PC-3 (cell line): ENCODE measurements around the gene CD28. TPM values are rescaled to one million over a fixed set of nuclear protein-coding genes. Genes with fewer than 3 reads are reported as not detected.
"Not testable (repeated sequence)": the region's sequence is repeated elsewhere in the genome, so short reads cannot be mapped to it uniquely, and the experiment has no call there.

Source experiments
- ATAC-seq: fragments of 200-7000 bp; cut with Tn5 transposase; 2 replicates; pipeline ENCODE4 v1.9.1; 2020; ENCODE audit warnings: mild to moderate bottlenecking, moderate library complexity
- BruUV-seq: library from RNA; stranded (reverse); fragments of 400-500 nt; replicated peaks from 2 replicates; lab custom pipeline; 2021; lab: Mats Ljungman, UMichigan
- CTCF ChIA-PET: fragments of 300-600 bp; sonication (Branson Sonifier 250); formaldehyde crosslinking; loops from one replicate; lab custom pipeline; 2022; ENCODE audit warnings: antibody characterized with exemption; lab: Charles Lee
- POLR2A ChIA-PET: fragments of 300-600 bp; sonication (Branson Sonifier 250); formaldehyde crosslinking; loops from one replicate; lab custom pipeline; 2022; ENCODE audit warnings: antibody characterized with exemption; ENCODE audit not compliant: unreplicated experiment; lab: Charles Lee
- DNase-seq: peaks from one replicate; pipeline ENCODE4 v3.0.0-alpha.2; 2015
- H2AFZ ChIP-seq: fragments of 300-600 bp; sonication (generic); 2 replicates; pipeline ENCODE4 v1.6.0; 2016; ENCODE audit warnings: antibody characterized with exemption, low read length
- H3F3A ChIP-seq: fragments of 300-600 bp; sonication (generic); one replicate; pipeline ENCODE4 v1.6.0; 2017; ENCODE audit warnings: antibody characterized with exemption, low read length, control low read depth, mild to moderate bottlenecking; ENCODE audit not compliant: unreplicated experiment
- H3K27ac ChIP-seq: fragments of 300-600 bp; sonication (generic); 2 replicates; pipeline ENCODE4 v1.5.1; 2016; ENCODE audit warnings: mild to moderate bottlenecking, low read length
- H3K27me3 ChIP-seq: fragments of 300-600 bp; sonication (generic); 2 replicates; pipeline ENCODE4 v1.6.1; 2016; ENCODE audit warnings: low read length, mixed read lengths
- H3K36me3 ChIP-seq: fragments of 300-600 bp; sonication (generic); 2 replicates; pipeline ENCODE4 v1.6.1; 2016; ENCODE audit warnings: low read depth, mixed run types, low read length, mixed read lengths
- H3K4me1 ChIP-seq: fragments of 300-600 bp; sonication (generic); 2 replicates; pipeline ENCODE4 v1.5.1; 2016; ENCODE audit warnings: low read length; ENCODE audit not compliant: insufficient read depth
- H3K4me2 ChIP-seq: fragments of 300-600 bp; sonication (generic); 2 replicates; pipeline ENCODE4 v1.6.0; 2016; ENCODE audit warnings: low read length
- H3K4me3 ChIP-seq: fragments of 300-600 bp; sonication (generic); 2 replicates; pipeline ENCODE4 v1.5.1; 2016; ENCODE audit warnings: mild to moderate bottlenecking, low read length, mixed read lengths
- H3K79me2 ChIP-seq: fragments of 300-600 bp; sonication (generic); 2 replicates; pipeline ENCODE4 v1.6.1; 2017; ENCODE audit warnings: low read length, mixed read lengths
- H3K9ac ChIP-seq: fragments of 300-600 bp; sonication (generic); 2 replicates; pipeline ENCODE4 v1.6.0; 2016; ENCODE audit warnings: mild to moderate bottlenecking, low read length
- H3K9me2 ChIP-seq: fragments of 300-600 bp; sonication (generic); replicated peaks from 2 replicates; pipeline ENCODE4 v1.6.1; 2016; ENCODE audit warnings: mixed run types, low read length, mixed read lengths
- H3K9me3 ChIP-seq: fragments of 300-600 bp; sonication (generic); 2 replicates; pipeline ENCODE4 v1.6.1; 2016; ENCODE audit warnings: low read length, mixed read lengths
- H4K20me1 ChIP-seq: fragments of 300-600 bp; sonication (generic); 2 replicates; pipeline ENCODE4 v1.6.1; 2016; ENCODE audit warnings: low read length, mixed read lengths
- EZH2 ChIP-seq: fragments of 300-600 bp; sonication (generic); IDR thresholded peaks from one replicate; pipeline ENCODE4 v1.6.1; 2017; ENCODE audit warnings: antibody characterized with exemption, mild to moderate bottlenecking, low read length; ENCODE audit not compliant: unreplicated experiment
- EZH2phosphoT487 ChIP-seq: fragments of 300-600 bp; sonication (generic); IDR thresholded peaks from 2 replicates; pipeline ENCODE4 v1.6.1; 2018; ENCODE audit warnings: mild to moderate bottlenecking, antibody characterized with exemption, low read length, borderline replicate concordance
- intact Hi-C: fragments of 100-400 bp; cut with micrococcal nuclease; formaldehyde crosslinking; loops from 2 replicates; pipeline ENCODE4 v1.9.0; 2023
- total RNA-seq: library from RNA; depleted of rRNA; stranded (reverse); fragments of >200 nt; gene quantifications from 2 replicates; pipeline ENCODE4 v1.2.3, GENCODE V29; 2014
- TF ChIP-seq, protein P1 (sequence below): fragments of 300-600 bp; sonication (generic); conservative IDR thresholded peaks from 2 replicates; pipeline ENCODE4 v1.5.1; 2017; ENCODE audit warnings: antibody characterized with exemption, low read depth, mild to moderate bottlenecking, low read length

The CD28 gene
- total RNA-seq, 1 experiment from 2014 or later, result not detected

DNA sequence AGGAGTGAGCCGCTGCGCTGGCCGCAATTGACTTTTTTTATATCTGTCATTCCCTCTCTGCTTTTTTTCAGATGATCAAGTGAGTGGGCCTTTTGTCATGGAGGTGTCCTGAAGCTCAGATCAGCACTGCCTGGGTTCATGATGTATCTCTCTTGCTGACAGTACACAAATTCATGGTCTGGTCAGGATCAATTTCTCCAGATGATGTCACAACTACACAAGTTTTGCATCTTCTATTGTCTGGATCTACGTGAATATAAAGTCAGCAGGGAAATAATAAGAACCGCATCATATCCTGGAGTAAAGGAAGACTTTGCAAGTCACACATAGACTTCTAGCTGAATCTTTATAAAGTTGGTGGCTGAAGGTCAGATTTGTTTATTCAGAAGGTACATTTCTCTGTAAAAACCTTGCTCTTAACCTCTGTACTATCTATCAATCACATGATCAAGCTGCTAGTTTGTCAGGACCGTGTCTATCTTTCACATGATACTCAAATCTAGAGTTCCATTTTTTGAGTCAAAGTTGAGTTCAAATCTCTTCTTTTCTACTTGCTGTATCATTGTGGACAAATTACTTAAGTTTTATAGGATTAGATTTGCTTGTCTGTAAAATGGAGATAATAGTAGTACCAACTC lies 13.1 kb upstream of the CD28 start:
- H2AFZ ChIP-seq, result no peak overlapping the region
- ChIA-PET CTCF (no interaction called here), POLR2A (no interaction called here)
- intact Hi-C loops, result no loop called here
- no peaks in the 10 kb centered on the region for H3K4me1 ChIP-seq
- H3K4me2 ChIP-seq, result no peak overlapping the region
- DNase-seq (no peak), ATAC-seq (no peak)
- H3K9ac ChIP-seq, result no peak overlapping the region
- H3K27me3 ChIP-seq, result no peaks in the 10 kb centered on the region
- H3K36me3 ChIP-seq, result no peaks in the 10 kb centered on the region
- H4K20me1 ChIP-seq, result no peaks in the 10 kb centered on the region
- H3K9me2 ChIP-seq, result no peaks in the 10 kb centered on the region
- H3K9me3 ChIP-seq, result no peaks in the 10 kb centered on the region
- H3K79me2 ChIP-seq, result no peaks in the 10 kb centered on the region
- TF ChIP-seq, protein P1, sequence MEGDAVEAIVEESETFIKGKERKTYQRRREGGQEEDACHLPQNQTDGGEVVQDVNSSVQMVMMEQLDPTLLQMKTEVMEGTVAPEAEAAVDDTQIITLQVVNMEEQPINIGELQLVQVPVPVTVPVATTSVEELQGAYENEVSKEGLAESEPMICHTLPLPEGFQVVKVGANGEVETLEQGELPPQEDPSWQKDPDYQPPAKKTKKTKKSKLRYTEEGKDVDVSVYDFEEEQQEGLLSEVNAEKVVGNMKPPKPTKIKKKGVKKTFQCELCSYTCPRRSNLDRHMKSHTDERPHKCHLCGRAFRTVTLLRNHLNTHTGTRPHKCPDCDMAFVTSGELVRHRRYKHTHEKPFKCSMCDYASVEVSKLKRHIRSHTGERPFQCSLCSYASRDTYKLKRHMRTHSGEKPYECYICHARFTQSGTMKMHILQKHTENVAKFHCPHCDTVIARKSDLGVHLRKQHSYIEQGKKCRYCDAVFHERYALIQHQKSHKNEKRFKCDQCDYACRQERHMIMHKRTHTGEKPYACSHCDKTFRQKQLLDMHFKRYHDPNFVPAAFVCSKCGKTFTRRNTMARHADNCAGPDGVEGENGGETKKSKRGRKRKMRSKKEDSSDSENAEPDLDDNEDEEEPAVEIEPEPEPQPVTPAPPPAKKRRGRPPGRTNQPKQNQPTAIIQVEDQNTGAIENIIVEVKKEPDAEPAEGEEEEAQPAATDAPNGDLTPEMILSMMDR, result no peak
- TF ChIP-seq EZH2 (no peak), EZH2phosphoT487 (no peak)
- no TSS peak for BruUV-seq
- no peak overlapping the region for H3K27ac ChIP-seq
- H3F3A ChIP-seq, result no peaks in the 10 kb centered on the region
- no peak overlapping the region for H3K4me3 ChIP-seq

DNA sequence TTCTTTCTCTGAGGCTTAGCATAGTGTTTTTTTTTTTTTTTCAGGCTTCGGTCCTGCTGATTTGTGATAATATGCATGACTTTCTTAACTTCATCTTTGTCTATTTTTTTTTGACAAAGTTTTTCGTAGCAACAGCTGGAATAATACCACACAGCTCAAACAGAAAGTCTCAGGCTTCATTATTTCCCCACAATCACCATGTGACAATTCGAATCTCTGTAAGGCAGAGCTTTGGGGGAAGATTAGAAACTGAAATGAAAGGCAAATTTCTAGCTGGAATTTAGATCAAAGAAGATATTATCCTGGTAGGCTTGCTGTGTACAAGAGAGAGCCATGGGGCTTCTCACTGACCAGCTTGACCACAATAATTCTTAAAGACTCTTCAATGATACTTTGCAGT lies 12.2 kb upstream of the CD28 start:
- H3K4me1 ChIP-seq, result no peaks in the 10 kb centered on the region
- no peak for TF ChIP-seq EZH2
- TF ChIP-seq, protein P1, result no peak
- no peak for TF ChIP-seq EZH2phosphoT487
- H3K9me3 ChIP-seq, result no peaks in the 10 kb centered on the region
- no peaks in the 10 kb centered on the region for H3K27me3 ChIP-seq
- no peak overlapping the region for H3K9ac ChIP-seq
- ChIA-PET CTCF (no interaction called here), POLR2A (no interaction called here)
- intact Hi-C loops, result no loop called here
- H3K4me2 ChIP-seq, result no peak overlapping the region
- H3K9me2 ChIP-seq, result no peaks in the 10 kb centered on the region
- H3K79me2 ChIP-seq, result no peaks in the 10 kb centered on the region
- no TSS peak for BruUV-seq
- H3K27ac ChIP-seq, result no peak overlapping the region
- no peaks in the 10 kb centered on the region for H3F3A ChIP-seq
- no peak for DNase-seq
- H3K36me3 ChIP-seq, result no peaks in the 10 kb centered on the region
- no peak for ATAC-seq
- H3K4me3 ChIP-seq, result no peak overlapping the region
- no peak overlapping the region for H2AFZ ChIP-seq
- no peaks in the 10 kb centered on the region for H4K20me1 ChIP-seq

DNA sequence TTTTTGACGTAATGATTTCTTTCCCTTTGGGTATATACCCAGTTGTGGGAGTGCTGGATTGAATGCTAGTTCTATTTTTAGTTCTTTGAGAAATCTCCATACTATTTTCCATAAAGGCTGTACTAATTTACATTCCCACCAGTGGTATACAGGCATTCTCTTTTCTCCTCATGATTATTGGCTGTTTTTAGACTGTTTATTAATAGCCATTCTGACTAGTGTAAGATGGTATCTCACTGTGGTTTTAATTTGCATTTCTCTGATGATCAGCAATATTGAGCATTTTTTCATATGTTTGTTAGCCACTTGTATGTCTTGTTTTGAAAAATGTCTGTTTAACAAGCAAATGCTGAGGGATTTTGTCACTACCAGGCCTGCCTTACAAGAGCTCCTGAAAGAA lies 9.2 kb upstream of the CD28 start:
- no peaks in the 10 kb centered on the region for H3K9me2 ChIP-seq
- H3K4me1 ChIP-seq, result no peaks in the 10 kb centered on the region
- no peak overlapping the region for H3K9ac ChIP-seq
- H3K27me3 ChIP-seq, result no peaks in the 10 kb centered on the region
- H3K36me3 ChIP-seq, result no peaks in the 10 kb centered on the region
- no peaks in the 10 kb centered on the region for H4K20me1 ChIP-seq
- no peaks in the 10 kb centered on the region for H3K9me3 ChIP-seq
- TF ChIP-seq EZH2 (no peak), EZH2phosphoT487 (no peak)
- TF ChIP-seq, protein P1, result no peak
- no peak overlapping the region for H3K4me3 ChIP-seq
- no peak overlapping the region for H2AFZ ChIP-seq
- intact Hi-C loops, result no loop called here
- ATAC-seq (no peak), DNase-seq (no peak)
- H3K27ac ChIP-seq, result no peak overlapping the region
- H3F3A ChIP-seq, result no peaks in the 10 kb centered on the region
- ChIA-PET POLR2A (interaction anchor here (0.6 kb wide), 1 partner anchor 433 kb away, joined by 7 read pairs; no protein-coding TSS in a partner anchor), CTCF (no interaction called here)
- no peaks in the 10 kb centered on the region for H3K79me2 ChIP-seq
- H3K4me2 ChIP-seq, result no peak overlapping the region
- BruUV-seq, result no TSS peak

DNA sequence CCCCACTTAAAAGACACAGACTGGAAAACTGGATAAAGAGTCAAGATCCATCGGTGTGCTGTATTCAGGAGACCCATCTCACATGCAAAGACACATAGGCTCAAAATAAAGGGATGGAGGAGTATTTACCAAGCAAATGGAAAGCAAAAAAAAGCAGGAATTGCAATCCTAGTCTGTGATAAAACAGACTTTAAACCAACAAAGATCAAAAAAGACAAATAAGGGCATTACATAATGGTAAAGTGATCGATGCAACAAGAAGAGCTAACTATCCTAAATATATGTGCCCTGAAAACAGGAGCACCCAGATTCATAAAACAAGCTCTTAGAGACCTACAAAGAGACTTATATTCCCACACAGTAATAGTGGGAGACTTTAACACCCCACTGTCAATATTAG lies 8.7 kb upstream of the CD28 start:
- H3K27ac ChIP-seq, H2AFZ ChIP-seq, H3K4me3 ChIP-seq, H3K4me1 ChIP-seq, H3K9me3 ChIP-seq, ATAC-seq, H3K4me2 ChIP-seq, POLR2A ChIA-PET, intact Hi-C loops, H3F3A ChIP-seq, H3K27me3 ChIP-seq, H3K36me3 ChIP-seq, H3K9ac ChIP-seq, DNase-seq, H3K9me2 ChIP-seq, H4K20me1 ChIP-seq, H3K79me2 ChIP-seq, BruUV-seq, CTCF ChIA-PET: not testable (repeated sequence)
